GM21515 (cell line): ENCODE measurements around the gene CCDC141.
A peak's percentile ranks its signal among the peaks of the same experiment; 100 is the strongest.

Experiments
- ATAC-seq: cut with Tn5 transposase; IDR thresholded peaks from one replicate; pipeline ENCODE4 v1.9.1; 2021; ENCODE audit not compliant: unreplicated experiment

The CCDC141 gene

DNA sequence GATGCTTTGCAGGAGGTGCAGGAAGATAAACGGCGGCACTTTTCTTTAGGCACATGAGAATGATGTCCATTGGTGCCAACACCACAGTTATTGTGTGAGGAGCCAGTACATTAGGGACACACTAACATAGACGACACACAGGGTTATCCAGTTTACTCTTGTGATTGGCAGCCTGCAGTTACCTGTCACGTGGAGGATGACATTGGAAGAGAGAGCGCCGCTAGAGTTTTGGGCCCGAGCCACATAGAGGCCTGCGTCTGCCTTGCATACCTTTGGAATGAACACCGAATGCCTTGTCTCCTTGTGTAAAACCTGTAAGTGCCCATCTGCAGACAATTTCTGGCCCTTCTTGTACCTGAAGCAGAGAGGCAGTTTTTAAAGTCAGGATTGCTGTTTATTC is 215.9 kb downstream of the CCDC141 start:
- ATAC-seq = no peak

DNA sequence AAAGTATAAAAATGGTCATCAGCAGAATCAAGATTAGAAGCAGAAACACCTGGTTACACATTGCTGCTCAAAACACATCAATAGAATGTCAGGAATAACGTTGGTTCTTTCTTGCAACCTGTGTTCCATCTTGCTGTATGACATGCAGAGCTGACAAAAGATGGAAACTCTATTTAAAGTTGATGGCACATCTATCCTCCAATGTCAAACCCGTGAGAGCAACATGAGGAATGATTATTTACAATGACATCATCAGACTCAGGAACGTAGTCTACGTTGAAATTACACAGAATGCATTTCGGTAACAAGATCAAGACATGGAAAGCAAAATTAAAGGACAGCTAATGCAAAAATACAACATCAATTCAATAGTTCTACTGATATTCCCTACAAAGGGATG is 216.6 kb downstream of the CCDC141 start:
- ATAC-seq = no peak

DNA sequence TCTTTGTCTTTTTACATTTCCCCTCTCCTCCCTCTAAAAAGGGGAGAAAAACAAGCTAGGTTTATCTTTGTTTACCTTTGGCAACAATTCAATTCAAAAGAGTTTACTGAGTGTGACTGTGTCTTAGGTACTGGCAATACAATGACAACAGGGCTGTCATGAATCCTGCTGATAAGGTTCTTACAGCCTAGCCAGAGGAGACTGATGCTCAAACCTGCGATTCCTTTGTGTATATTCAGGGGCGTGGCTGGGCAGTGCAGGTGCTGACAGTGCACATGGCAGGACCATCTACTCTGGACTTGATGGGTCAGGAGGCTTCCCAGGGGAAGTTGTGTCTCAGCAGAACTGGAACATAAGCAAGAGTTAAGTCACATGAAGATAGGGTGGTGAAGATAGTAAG is 219.5 kb downstream of the CCDC141 start:
- ATAC-seq = no peak

DNA sequence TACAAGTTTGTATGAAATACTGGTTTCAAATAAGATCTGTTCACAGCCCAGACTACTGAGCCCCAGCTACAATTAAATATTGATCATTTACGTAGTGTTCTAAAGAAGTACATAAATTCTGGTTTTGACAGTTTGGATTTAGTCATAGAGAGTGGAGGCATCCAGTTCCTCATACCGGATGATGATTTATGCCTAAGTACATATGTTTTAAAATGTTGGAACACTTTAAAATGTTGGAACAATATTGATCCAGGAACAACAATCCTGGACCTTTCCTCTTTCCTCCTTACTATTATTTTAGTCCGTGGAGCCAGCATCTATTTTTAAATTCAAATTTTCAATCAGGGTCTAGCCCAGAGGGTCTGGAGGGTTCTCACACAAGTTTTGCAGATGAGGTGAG is 220.0 kb downstream of the CCDC141 start:
- no peak for ATAC-seq

DNA sequence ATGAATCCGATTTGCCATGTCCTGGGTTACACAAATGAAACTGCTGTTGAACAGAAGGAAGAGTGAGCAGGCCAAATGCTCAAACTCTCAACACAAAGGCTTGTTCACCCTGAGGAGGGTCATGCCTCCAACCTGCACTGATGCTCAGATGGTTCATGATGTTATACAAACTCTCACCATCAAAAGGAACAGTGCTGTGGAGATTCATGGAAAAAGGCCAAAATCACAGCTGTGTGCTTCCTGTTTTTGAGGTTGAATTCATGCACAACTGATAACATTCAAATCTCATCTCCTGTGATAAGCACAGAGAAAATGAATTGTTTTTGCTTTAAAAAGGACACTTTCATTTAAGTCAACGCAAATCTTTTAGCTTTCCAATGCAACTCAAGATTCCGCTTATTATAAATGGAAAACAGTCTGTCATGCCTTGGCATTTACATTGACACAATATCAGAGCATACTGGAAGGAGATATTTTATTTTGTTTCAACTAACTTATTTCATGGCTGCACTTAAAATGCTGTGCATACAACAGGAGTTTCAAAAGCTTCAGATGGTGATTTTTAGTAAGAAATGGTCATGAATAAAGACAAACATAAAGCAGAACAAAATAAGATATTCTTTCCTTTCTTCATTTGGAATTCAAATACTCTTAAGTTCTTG is 220.5 kb downstream of the CCDC141 start:
- ATAC-seq = no peak

DNA sequence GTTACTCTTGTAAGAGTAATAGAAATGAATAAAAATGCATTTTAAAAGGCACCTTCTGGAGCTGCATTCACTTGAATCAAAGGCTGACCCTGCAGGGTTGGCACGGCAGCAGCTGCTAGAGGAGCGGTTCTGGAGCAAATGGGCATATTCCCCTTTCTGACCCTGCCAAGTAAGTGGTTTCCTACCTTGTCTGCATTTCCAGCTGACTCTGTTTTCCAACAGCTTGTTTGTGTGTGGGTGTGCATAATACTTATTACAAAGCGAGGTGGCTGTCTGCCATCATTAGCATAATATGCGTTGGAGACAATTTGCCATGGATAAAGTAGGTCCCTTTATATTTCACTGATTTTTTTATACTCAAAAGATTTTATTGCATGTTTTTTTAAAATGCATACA is 221.5 kb downstream of the CCDC141 start:
- ATAC-seq = no peak

DNA sequence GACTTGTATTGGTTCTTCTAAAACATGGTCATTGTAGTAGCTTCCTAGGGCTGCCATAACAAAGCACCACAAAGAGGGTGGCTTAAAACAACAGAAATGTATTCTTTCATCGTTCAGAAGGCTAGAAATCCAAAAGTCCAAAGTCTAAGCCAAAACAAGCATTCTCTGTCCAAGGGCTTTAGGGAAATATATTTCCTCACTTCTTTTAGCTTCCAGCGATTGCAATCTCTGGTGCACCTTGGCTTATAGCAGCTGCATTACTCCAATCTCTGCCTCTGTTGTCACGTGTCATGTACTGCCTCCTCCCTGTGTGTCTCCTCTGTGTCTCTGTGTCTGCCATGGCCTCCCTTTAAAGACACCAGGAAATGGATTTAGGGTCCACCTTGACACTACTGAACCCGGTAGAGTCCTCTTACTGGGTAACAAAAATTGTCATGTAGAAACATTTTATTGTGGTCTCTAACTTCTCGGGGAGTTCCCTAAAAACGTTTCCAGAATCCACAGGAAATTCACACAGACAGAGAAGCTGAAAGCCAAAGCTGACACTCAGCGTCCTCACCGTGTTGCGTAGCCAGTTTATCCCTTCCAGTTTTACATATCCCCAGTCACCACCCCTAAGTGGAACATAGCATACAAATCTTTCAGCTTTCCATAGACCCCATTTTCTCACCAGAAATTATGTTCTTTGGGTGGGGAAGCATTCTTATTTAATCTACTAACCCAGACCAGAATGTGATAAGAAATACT is 222.0 kb downstream of the CCDC141 start:
- no peak for ATAC-seq

DNA sequence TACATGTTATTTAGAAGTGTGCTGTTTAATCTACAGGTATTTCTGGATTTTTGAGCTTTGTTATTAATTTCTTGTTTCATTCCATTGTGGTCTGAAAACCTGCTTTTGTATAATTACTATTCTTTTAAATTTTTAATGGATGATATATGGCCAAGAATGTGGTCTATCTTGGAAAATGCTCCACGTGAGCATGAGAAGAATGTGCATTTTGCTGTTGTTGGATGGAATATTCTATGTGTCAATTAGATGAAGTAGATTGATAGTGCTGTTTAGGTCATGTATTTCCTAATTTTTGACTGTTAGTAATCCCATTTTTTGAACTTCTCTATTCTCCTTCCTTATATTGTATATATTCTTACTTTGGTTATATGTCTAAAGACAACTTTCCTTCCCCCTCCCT is 222.8 kb downstream of the CCDC141 start:
- no peak for ATAC-seq

DNA sequence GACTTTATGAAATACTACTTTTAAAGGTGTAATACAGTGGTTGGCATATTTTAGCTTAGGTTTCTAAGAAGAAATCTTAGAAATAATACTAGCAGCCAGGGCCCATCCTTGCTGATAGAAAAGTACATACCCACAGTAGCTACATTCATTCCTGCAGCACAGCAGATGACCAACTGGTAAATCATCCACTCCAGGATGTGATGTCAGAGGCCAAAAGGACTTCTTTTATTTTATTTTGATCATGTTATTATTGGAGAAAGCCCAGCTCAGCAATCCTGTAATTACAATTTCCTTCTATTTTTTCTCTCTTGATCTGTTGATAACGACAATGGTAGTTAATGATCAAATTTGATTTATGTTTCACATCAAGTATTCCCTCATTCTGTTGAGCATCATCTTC is 224.8 kb downstream of the CCDC141 start:
- ATAC-seq = no peak

DNA sequence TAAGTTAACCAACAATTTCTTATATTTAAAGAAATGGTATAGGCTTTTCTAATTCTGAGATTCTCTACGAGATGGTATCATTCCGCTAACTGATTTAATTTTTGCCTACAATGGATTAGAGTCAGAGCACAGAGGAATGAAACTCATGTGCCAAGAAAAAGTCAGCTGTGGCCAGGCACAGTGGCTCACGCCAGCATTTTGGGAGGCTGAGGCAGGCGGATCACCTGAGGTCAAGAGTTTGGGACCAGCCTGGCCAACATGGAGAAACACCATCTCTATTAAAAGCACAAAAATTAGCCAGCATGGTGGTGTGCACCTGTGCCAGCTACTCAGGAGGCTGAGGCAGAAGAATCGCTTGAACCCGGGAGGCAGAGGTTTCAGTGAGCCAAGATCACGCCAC is 225.8 kb downstream of the CCDC141 start:
- ATAC-seq = no peak

DNA sequence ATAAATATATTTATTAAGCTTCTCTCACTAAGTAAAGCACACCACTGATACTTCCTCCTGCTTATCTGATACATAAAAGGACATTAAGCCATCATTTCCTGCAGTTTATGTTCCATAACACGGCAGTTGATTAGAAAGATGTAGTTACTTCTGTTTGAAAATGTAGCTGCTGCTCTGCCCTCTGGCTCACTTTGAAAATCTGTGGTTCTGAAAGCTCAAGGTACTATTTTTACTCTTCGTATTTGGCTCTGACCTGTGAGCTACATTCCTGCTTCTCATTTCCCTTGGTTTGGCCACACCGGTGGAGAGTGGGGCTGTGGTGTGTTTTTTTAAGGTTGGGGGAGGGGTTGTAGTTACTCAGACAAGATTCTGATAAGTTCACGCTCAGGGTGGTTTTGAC is 229.9 kb downstream of the CCDC141 start:
- peak; percentile 97 for ATAC-seq

DNA sequence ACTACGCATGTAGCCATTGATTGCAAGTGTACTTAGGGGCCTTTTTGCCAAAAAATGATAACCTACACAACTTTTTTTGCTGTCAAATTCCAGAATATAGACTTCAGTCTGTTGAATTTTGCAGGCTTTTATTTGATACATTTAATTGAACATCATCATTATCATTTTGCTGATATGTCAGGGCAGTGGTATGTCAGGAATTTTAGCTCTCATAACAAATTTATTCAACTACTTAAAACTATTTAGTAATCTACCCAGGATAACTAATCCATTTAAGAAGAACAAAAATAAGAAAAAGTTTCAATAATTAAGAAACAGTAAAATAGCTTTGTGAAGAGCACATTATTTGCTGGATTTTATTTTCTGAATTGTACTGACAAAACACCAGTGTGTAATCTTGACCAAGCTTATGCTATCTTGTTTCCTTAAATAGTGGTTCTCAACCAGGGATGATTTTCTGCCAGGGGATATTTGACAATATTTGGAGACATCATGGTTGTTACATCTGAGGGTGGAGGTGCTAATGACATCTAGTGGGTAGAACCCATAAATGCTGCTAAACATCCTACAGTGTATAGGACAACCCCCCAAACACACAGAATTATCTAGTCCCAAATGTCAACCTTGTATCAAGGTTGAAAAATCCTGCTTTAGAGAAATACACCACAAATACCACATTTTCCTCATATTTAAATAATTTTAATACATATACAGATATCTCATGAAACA is 230.6 kb downstream of the CCDC141 start:
- no peak for ATAC-seq

DNA sequence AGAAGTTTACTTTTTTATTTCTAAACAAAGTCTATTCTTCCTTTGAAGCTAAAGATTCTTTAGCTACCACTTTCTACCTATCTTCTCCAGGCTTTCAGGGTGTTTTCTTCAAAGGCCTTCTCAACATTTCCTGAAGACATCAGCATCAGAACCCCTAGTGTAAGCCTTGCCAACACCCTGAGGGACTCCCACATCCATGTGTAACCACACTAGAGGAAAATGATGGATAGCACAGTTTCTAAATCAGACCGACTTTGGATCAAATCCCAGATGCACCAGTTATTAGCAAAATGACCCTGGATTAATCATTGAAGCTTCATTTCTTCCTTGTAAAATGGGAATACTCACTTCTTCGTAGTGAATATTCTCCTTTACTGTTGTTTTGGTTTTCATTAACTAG is 238.0 kb downstream of the CCDC141 start:
- no peak for ATAC-seq

DNA sequence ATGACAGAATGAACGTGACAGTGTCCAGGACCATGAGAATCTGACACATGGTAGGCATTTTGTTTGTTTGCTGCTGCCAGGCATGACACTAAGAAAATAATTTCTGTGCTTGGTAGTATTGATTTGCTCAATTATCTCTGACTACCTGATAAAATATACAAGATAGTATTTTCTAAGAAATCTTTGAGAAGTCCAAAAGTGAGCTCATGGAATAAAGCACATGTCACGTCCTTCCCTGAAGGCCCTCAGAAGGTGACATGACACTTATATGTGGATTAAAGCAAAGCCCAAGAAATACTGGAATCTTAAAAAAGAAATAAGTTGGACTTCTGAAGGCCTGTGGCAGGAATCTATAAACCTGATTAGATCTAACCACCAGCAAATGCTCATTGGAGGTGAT is 238.9 kb downstream of the CCDC141 start:
- ATAC-seq = no peak

DNA sequence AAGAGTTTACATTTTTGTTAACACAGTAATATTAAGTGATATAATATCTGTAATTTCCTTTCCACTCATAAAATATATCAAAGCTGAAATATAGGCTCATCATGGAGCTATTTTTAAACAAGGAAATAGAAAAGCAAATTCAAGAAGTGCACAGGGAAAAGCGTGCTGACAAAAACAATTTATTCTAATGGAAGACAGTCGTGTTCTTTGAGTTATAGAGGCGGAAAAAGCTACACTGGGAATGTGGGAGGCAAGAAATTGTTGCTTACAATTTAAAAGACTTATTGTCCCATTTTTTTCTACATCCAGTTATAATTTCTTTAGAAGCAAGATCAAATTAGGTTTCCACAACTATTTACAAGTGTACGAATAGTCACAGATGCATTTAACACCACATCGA is 239.5 kb downstream of the CCDC141 start:
- ATAC-seq = no peak

DNA sequence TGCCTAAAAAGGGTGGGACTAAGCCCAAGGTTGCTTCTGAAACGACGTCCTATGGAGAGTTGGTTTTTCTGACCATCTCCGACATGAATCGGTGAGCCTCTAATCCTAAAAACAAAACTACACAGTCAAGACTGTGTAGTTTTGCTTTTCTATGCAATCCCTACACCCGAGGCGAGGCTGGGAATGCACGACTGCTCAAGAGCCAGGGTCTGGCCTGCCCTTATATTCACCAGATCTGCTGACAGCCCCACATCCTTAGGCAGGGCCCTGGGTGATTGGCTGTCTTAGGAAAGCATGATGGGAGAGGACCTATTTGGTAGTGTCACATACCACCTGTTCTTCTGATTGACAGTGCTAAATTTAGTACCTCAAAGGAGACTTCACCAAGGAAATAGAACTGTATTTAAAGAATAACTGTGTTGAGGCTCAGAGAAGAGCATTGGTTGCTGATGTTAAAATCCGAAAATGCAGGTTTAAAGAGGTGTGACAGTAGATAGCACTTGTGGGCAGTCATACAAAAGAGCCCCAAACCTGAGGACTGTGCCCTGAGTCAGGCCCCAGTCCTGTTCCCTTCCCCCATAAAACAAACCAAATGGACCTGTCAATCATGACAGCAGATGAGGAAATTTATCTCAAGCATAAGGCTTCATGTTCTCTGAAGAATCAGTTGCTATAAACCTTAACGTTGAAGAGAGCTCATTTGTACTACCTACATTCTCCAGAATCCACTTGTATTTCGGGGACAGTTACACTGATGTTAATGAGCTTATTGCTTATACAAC is 242.5 kb downstream of the CCDC141 start, which contains the start of gene TTN:
TSS of gene TTN (minus strand) at position 197 of the 782 bp plus-strand sequence. CDS start 2,781 bp downstream, outside the sequence.
- no peak for ATAC-seq

DNA sequence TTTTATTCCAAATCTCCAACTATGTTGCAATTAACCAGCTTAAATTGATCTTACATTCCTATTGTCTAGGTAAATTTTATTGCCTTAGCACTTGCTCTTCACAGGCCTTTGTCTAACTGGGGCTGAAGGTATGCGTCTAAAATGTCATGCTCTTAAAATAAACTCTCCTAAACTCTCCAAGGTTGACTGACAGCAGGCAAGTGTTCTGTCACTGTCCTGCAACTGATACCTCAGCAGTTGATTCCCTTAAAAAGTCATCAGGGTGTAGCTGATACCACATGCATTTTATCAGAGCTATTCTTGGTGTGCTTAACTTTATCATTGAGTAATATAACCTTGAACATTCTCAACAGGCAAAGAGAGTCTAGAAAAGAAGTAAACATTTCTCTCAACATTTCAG is 243.4 kb downstream of the CCDC141 start:
- no peak for ATAC-seq

DNA sequence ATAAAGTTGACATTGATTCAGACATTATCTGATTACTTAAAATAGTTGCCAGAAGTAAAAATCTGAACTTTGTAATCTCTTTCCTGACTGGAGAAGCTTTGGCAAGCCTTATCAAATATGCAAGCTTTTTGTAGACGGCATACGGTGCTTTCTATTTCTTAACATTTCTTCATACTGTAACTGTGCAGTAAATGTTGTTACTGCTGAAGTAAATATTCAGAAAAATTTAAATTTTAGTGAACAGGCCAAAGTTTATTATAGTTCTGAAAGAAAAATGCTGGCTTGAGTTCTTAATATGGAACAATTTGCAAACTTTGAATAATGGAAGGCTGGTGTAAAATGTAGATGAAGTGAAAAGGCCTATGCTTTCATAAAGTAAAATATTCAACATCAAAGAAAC is 244.5 kb downstream of the CCDC141 start:
- no peak for ATAC-seq

DNA sequence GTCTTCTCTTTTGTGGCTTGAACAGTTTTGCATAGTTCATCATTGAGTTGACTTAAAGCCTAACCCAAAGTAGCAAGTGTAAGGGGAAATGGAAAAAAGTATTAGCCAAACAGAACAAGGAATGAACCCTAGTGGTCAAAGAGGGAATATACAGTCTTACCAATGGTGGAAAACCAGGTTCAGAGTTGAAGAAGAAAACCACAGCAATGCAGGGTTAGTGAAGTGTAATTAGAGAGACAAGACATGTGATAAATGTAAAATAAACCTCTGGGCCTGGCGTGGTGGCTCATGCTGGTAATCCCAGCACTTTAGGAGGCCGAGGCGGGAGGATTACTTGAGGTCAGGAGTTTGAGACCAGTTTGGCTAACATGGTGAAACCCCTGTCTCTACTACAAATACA is 245.1 kb downstream of the CCDC141 start:
- ATAC-seq = peak; percentile 69

DNA sequence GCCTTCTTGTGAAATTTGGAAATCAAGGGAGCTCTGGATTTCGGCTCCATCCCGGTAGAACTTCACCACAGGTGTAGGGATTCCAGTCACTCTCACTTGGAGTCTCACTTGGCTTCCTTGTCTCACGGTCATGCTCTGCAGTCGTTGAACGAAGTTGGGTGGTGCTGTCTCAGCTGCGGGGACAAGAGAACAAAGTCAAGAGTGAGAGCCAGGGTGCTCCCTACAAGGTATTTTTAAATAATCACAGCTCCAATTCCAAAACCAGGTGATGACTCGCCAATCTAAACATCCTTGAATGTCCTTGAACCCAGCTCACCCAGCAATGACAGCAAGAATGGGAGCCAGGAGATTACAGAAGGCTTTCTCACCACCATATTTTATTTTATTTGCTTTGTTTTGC is 249.4 kb downstream of the CCDC141 start:
- ATAC-seq = no peak

DNA sequence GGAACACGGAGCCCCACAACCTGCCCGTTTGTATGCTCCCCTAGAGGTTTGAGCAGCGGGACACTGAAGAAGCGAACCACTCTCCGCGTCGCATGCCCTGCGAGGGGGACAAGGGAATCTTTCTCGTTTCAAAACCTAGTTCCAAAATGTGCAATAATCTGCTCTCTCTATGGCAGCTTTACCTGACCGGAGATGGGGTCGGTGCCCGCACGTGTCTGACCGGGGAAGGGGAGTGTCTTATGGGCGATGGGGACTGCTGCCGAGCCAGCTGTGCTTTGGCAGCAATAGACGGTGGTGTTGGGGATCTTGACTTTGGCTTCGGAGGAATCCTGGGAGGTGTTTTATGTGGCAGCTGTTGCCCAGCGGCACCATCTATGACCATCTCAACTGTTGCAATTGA is 250.6 kb downstream of the CCDC141 start:
- ATAC-seq = no peak
